Bronchial epithelial cell (primary cell): ENCODE results near the gene FOXN3. TPM values are rescaled to one million over a fixed set of nuclear protein-coding genes. Genes with fewer than 3 reads are reported as not detected.

Experiments
- DNase-seq: peaks from one replicate; pipeline ENCODE4 v3.0.0-alpha.2; 2010; ENCODE audit warnings: low read depth
- FAIRE-seq: peaks from 2 replicates; lab custom pipeline; 2011; peaks lifted over from hg19 to GRCh38; lab: Jason Lieb, UNC
- H3K27me3 ChIP-seq: 2 replicates; pipeline ENCODE4 v1.5.1; 2011; ENCODE audit warnings: low read length; ENCODE audit not compliant: control insufficient read depth, insufficient read depth
- H3K36me3 ChIP-seq: 2 replicates; pipeline ENCODE4 v1.5.1; 2011; ENCODE audit warnings: low read length; ENCODE audit not compliant: control insufficient read depth, insufficient read depth
- H3K4me3 ChIP-seq: 2 replicates; pipeline ENCODE4 v1.5.1; 2011; ENCODE audit warnings: mild to moderate bottlenecking, low read depth, low read length, control low read depth
- total RNA-seq: library from RNA; depleted of rRNA; stranded (reverse); fragments of >200 nt; gene quantifications from 2 replicates; pipeline ENCODE4 v1.2.1, GENCODE V29; 2014
- TF ChIP-seq, protein P1 (sequence below): IDR thresholded peaks from 2 replicates; pipeline ENCODE4 v1.5.1; 2011; ENCODE audit warnings: mild to moderate bottlenecking, moderate library complexity, low read length, control low read depth, inconsistent platforms; ENCODE audit not compliant: insufficient read depth, severe bottlenecking

Gene FOXN3
- total RNA-seq, 1 donor from 2014 or later, result 5.8 TPM

GRCh38 chr14:89110110-89110509, 306.9 kb downstream of the FOXN3 start:
- Histone ChIP-seq H3K4me3 (no peak overlapping the region), H3K36me3 (no peaks in the 10 kb centered on the region), H3K27me3 (no peaks in the 10 kb centered on the region)
- TF ChIP-seq, protein P1, sequence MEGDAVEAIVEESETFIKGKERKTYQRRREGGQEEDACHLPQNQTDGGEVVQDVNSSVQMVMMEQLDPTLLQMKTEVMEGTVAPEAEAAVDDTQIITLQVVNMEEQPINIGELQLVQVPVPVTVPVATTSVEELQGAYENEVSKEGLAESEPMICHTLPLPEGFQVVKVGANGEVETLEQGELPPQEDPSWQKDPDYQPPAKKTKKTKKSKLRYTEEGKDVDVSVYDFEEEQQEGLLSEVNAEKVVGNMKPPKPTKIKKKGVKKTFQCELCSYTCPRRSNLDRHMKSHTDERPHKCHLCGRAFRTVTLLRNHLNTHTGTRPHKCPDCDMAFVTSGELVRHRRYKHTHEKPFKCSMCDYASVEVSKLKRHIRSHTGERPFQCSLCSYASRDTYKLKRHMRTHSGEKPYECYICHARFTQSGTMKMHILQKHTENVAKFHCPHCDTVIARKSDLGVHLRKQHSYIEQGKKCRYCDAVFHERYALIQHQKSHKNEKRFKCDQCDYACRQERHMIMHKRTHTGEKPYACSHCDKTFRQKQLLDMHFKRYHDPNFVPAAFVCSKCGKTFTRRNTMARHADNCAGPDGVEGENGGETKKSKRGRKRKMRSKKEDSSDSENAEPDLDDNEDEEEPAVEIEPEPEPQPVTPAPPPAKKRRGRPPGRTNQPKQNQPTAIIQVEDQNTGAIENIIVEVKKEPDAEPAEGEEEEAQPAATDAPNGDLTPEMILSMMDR, result no peak
- no peak for FAIRE-seq
- no peak for DNase-seq

DNA sequence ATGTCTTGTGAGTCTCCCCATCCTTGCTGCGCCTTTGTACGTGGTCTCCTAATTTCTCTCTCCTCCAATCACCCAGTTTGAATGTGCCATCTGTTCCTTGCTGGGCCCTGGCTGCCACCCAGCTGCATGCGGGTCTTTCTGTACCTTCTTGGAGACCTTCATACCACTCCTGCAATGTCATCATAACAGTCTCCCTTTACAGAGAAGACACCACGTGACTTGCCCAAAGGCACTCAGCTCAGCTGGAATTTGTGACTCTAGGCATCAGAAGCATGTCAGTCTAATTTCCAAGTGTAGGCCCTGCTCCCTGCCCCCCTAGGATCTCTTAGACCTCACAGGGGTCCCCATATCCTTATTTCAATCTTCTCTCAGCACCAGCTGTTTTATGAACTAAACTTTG, 308.4 kb downstream of the FOXN3 start:
- Histone ChIP-seq H3K27me3 (no peaks in the 10 kb centered on the region), H3K4me3 (no peak overlapping the region), H3K36me3 (no peaks in the 10 kb centered on the region)
- TF ChIP-seq, protein P1, result no peak
- FAIRE-seq (no peak), DNase-seq (no peak)

DNA sequence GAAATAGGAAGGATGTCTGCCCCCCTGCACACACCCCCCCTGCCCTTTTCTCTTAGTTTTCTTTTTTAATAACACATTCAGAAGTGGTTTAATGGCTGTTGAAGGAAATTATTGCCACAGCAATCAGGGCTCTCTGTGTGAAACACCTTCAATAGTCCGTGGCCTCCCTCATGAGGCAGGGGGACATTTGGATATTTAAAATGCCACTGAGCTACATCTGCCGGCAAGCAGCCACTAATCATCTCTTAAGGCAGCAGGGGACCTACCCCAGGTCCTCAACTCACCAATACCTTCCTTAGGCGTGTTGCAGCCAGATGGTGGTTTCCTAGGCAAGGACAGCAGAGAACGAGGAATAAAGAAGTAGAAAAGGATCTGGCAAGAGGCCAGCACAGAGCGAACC, 309.4 kb downstream of the FOXN3 start:
- Histone ChIP-seq H3K36me3 (no peaks in the 10 kb centered on the region), H3K4me3 (no peak overlapping the region), H3K27me3 (no peaks in the 10 kb centered on the region)
- FAIRE-seq (no peak), DNase-seq (no peak)
- TF ChIP-seq, protein P1, result no peak
